Progenitor cell of endocrine pancreas (in vitro differentiated cells): ENCODE results near the gene GALNT16. TPM values are rescaled to one million over a fixed set of nuclear protein-coding genes. Genes with fewer than 3 reads are reported as not detected.

Experiments
- DNase-seq: peaks from one replicate; pipeline ENCODE4 v3.0.0; 2021; ENCODE audit warnings: low spot score; ENCODE audit not compliant: unreplicated experiment
- H3K27ac Mint-ChIP-seq: 2 replicates; pipeline ENCODE4 v1.8.0; 2021; ENCODE audit warnings: mild to moderate bottlenecking, moderate library complexity, mixed read lengths
- H3K27me3 Mint-ChIP-seq: 2 replicates; pipeline ENCODE4 v1.8.0; 2021; ENCODE audit warnings: mixed read lengths
- H3K36me3 Mint-ChIP-seq: 2 replicates; pipeline ENCODE4 v1.8.0; 2022; ENCODE audit warnings: mixed read lengths; ENCODE audit not compliant: insufficient read depth
- H3K4me1 Mint-ChIP-seq: 2 replicates; pipeline ENCODE4 v1.8.0; 2021; ENCODE audit warnings: low read depth, mixed read lengths
- H3K4me3 Mint-ChIP-seq: 2 replicates; pipeline ENCODE4 v1.8.0; 2021; ENCODE audit warnings: low read depth, mild to moderate bottlenecking, moderate library complexity, mixed read lengths
- H3K9me3 Mint-ChIP-seq: 2 replicates; pipeline ENCODE4 v1.8.0; 2021; ENCODE audit warnings: low read depth, mixed read lengths
- CTCF ChIP-seq: fragments of 200-600 bp; sonication (generic); IDR thresholded peaks from one replicate; pipeline ENCODE4 v1.5.0; 2021; ENCODE audit warnings: antibody characterized with exemption, mild to moderate bottlenecking; ENCODE audit not compliant: unreplicated experiment
- total RNA-seq: library from RNA; stranded (reverse); gene quantifications from 2 replicates; pipeline ENCODE4 v1.2.1, GENCODE V29; 2021

Gene GALNT16
- total RNA-seq, 1 donor from 2014 or later, result 12.7 TPM

- Mint-ChIP-seq H3K27ac (no peak overlapping the region), H3K27me3 (no peaks in the 10 kb centered on the region), H3K4me1 (peaks cover under 1% of the 10 kb centered on the region), H3K4me3 (no peak overlapping the region), H3K36me3 (no peaks in the 10 kb centered on the region), H3K9me3 (no peaks in the 10 kb centered on the region)
- TF ChIP-seq CTCF, result no peak
- no peak for DNase-seq
These were observed 39.5 kb downstream of the GALNT16 start for GRCh38 chr14:69299286-69300035.

GRCh38 chr14:69300601-69301221, 40.8 kb downstream of the GALNT16 start:
- no peak for TF ChIP-seq CTCF
- Mint-ChIP-seq H3K4me1 (peaks cover 1% of the 10 kb centered on the region), H3K27ac (no peak overlapping the region), H3K27me3 (no peaks in the 10 kb centered on the region), H3K4me3 (no peak overlapping the region), H3K36me3 (no peaks in the 10 kb centered on the region), H3K9me3 (no peaks in the 10 kb centered on the region)
- no peak for DNase-seq

GRCh38 chr14:69303086-69303485, 43.1 kb downstream of the GALNT16 start:
- Mint-ChIP-seq H3K36me3 (no peaks in the 10 kb centered on the region), H3K27ac (no peak overlapping the region), H3K4me1 (peaks cover 1% of the 10 kb centered on the region), H3K27me3 (peaks cover 3% of the 10 kb centered on the region), H3K9me3 (no peaks in the 10 kb centered on the region), H3K4me3 (no peak overlapping the region)
- no peak for TF ChIP-seq CTCF
- no peak for DNase-seq

- H3K27ac Mint-ChIP-seq, result no peak overlapping the region
- peaks cover 2% of the 10 kb centered on the region for H3K36me3 Mint-ChIP-seq
- TF ChIP-seq CTCF, result no peak
- H3K4me1 Mint-ChIP-seq, result peaks cover 3% of the 10 kb centered on the region
- no peaks in the 10 kb centered on the region for H3K9me3 Mint-ChIP-seq
- no peak overlapping the region for H3K4me3 Mint-ChIP-seq
- peaks cover 3% of the 10 kb centered on the region for H3K27me3 Mint-ChIP-seq
- DNase-seq, result no peak
These were observed 52.6 kb downstream of the GALNT16 start for GRCh38 chr14:69312608-69313007.

GRCh38 chr14:69313176-69313575, 53.2 kb downstream of the GALNT16 start:
- Mint-ChIP-seq H3K4me3 (no peak overlapping the region), H3K27me3 (no peaks in the 10 kb centered on the region), H3K4me1 (peaks cover 3% of the 10 kb centered on the region), H3K9me3 (no peaks in the 10 kb centered on the region), H3K27ac (peak overlapping the region; percentile 84), H3K36me3 (peaks cover 2% of the 10 kb centered on the region)
- DNase-seq, result no peak
- TF ChIP-seq CTCF, result no peak
